ENCODE measurements around the gene DMPK.
"Not testable (repeated sequence)": the region's sequence is repeated elsewhere in the genome, so short reads cannot be mapped to it uniquely, and the experiment has no call there.

The DMPK gene

GRCh38 chr19:45767881-45768654 is 14.2 kb downstream of the DMPK start:
- no peak for DNase-seq

GRCh38 chr19:45767410-45767880 is 14.8 kb downstream of the DMPK start:
- DNase-seq: no peak

- no peak for DNase-seq
Measured at GRCh38 chr19:45766869-45767346, 15.4 kb downstream of the DMPK start.

- no peak for DNase-seq
Measured at GRCh38 chr19:45766296-45766868, 15.9 kb downstream of the DMPK start.

GRCh38 chr19:45765702-45766295 is 16.5 kb downstream of the DMPK start:
- DNase-seq: no peak

GRCh38 chr19:45764945-45765701 is 17.2 kb downstream of the DMPK start:
- DNase-seq: no peak

- DNase-seq: no peak
Measured at GRCh38 chr19:45764475-45764874, 17.8 kb downstream of the DMPK start.

- DNase-seq: no peak
Measured at GRCh38 chr19:45763691-45764294, 18.5 kb downstream of the DMPK start.

- no peak for DNase-seq
Measured at GRCh38 chr19:45762870-45763631, 19.2 kb downstream of the DMPK start.

GRCh38 chr19:45761714-45762113 is 20.6 kb downstream of the DMPK start:
- DNase-seq: no peak

- no peak for DNase-seq
Measured at GRCh38 chr19:45758921-45759320, 23.4 kb downstream of the DMPK start.

GRCh38 chr19:45757695-45758094 is 24.6 kb downstream of the DMPK start:
- no peak for DNase-seq

GRCh38 chr19:45754323-45754722 is 28.0 kb downstream of the DMPK start:
- DNase-seq: no peak

- no peak for DNase-seq
Measured at GRCh38 chr19:45753548-45753947, 28.7 kb downstream of the DMPK start.

- DNase-seq: no peak
Measured at GRCh38 chr19:45752639-45753038, 29.7 kb downstream of the DMPK start.

- not testable (repeated sequence) for DNase-seq
Measured at GRCh38 chr19:45751483-45751882, 30.8 kb downstream of the DMPK start.

- DNase-seq: no peak
Measured at GRCh38 chr19:45747513-45747912, 34.8 kb downstream of the DMPK start.

GRCh38 chr19:45746866-45747265 is 35.4 kb downstream of the DMPK start:
- no peak for DNase-seq

GRCh38 chr19:45745606-45746005 is 36.7 kb downstream of the DMPK start:
- DNase-seq: no peak

GRCh38 chr19:45742969-45743368 is 39.3 kb downstream of the DMPK start:
- no peak for DNase-seq

GRCh38 chr19:45739498-45740439 is 42.5 kb downstream of the DMPK start:
- no peak for DNase-seq

Measured in activated T-cell treated with anti-CD3 and anti-CD28 coated beads for 4 hours (primary cell).